HG03432 (cell line): ENCODE measurements around the gene PAWR.
"Not testable (repeated sequence)": the region's sequence is repeated elsewhere in the genome, so short reads cannot be mapped to it uniquely, and the experiment has no call there.

ENCODE experiments used
- ATAC-seq: cut with Tn5 transposase; IDR thresholded peaks from one replicate; pipeline ENCODE4 v1.9.1; 2021; ENCODE audit warnings: mild to moderate bottlenecking, moderate library complexity; ENCODE audit not compliant: unreplicated experiment

The PAWR gene

GRCh38 chr12:79650440-79650839 lies 40.3 kb downstream of the PAWR start:
- ATAC-seq: no peak

GRCh38 chr12:79648881-79649280 lies 41.9 kb downstream of the PAWR start:
- ATAC-seq: no peak

- not testable (repeated sequence) for ATAC-seq
Measured at GRCh38 chr12:79646843-79647242, 43.9 kb downstream of the PAWR start.

- peak; percentile 97 for ATAC-seq
Measured at GRCh38 chr12:79645235-79645630, 45.5 kb downstream of the PAWR start.

GRCh38 chr12:79644274-79645234 lies 46.2 kb downstream of the PAWR start:
- peak; percentile 27 for ATAC-seq

- no peak for ATAC-seq
Measured at GRCh38 chr12:79643821-79644220, 46.9 kb downstream of the PAWR start.

GRCh38 chr12:79638490-79638889 lies 52.3 kb downstream of the PAWR start:
- ATAC-seq: no peak

GRCh38 chr12:79637093-79637492 lies 53.7 kb downstream of the PAWR start:
- no peak for ATAC-seq

- ATAC-seq: no peak
Measured at GRCh38 chr12:79635676-79636075, 55.1 kb downstream of the PAWR start.

- no peak for ATAC-seq
Measured at GRCh38 chr12:79634957-79635471, 55.8 kb downstream of the PAWR start.

GRCh38 chr12:79629561-79629960 lies 61.2 kb downstream of the PAWR start:
- no peak for ATAC-seq

GRCh38 chr12:79626735-79627134 lies 64.0 kb downstream of the PAWR start:
- ATAC-seq: not testable (repeated sequence)

GRCh38 chr12:79624378-79624777 lies 66.4 kb downstream of the PAWR start:
- ATAC-seq: no peak

GRCh38 chr12:79619872-79620562 lies 70.7 kb downstream of the PAWR start:
- ATAC-seq: no peak

GRCh38 chr12:79618848-79619404 lies 71.8 kb downstream of the PAWR start:
- ATAC-seq: no peak

GRCh38 chr12:79617696-79618095 lies 73.1 kb downstream of the PAWR start:
- no peak for ATAC-seq

- peak; percentile 77 for ATAC-seq
Measured at GRCh38 chr12:79615596-79616560, 74.9 kb downstream of the PAWR start.

GRCh38 chr12:79614730-79615129 lies 76.0 kb downstream of the PAWR start:
- no peak for ATAC-seq

- no peak for ATAC-seq
Measured at GRCh38 chr12:79601908-79602307, 88.9 kb downstream of the PAWR start.

GRCh38 chr12:79597910-79598309 lies 92.9 kb downstream of the PAWR start:
- no peak for ATAC-seq
